BE2C (cell line): Measurements from ENCODE around the gene IDI2.

ENCODE experiments used
- DNase-seq: peaks from one replicate; pipeline ENCODE4 v3.0.0-alpha.2; 2020
- H3K27me3 ChIP-seq: fragments of 250-450 bp; sonication (Bioruptor Pico); 2 replicates; pipeline ENCODE4 v1.5.1; 2020; ENCODE audit warnings: mild to moderate bottlenecking
- H3K36me3 ChIP-seq: fragments of 250-450 bp; sonication (Bioruptor Pico); 2 replicates; pipeline ENCODE4 v1.5.1; 2020; ENCODE audit warnings: mild to moderate bottlenecking
- H3K4me1 ChIP-seq: fragments of 250-450 bp; sonication (Bioruptor Pico); 2 replicates; pipeline ENCODE4 v1.5.1; 2020
- H3K4me3 ChIP-seq: 2 replicates; pipeline ENCODE4 v1.5.1; 2011; ENCODE audit warnings: low read depth, low read length
- H3K9me3 ChIP-seq: fragments of 250-450 bp; sonication (Bioruptor Pico); 2 replicates; pipeline ENCODE4 v1.5.1; 2020
- CTCF ChIP-seq: IDR thresholded peaks from 2 replicates; pipeline ENCODE4 v1.5.1; 2012; ENCODE audit warnings: mild to moderate bottlenecking, low read depth, low read length

Gene IDI2

GRCh38 chr10:978826-979421, 46.7 kb downstream of the IDI2 start:
- DNase-seq = no peak
- no peaks in the 10 kb centered on the region for H3K27me3 ChIP-seq
- no peaks in the 10 kb centered on the region for H3K36me3 ChIP-seq
- H3K4me1 ChIP-seq = no peaks in the 10 kb centered on the region
- H3K9me3 ChIP-seq = no peaks in the 10 kb centered on the region; the same call in none of the 2 replicates
- no peak for TF ChIP-seq CTCF
- no peak overlapping the region for H3K4me3 ChIP-seq

- Histone ChIP-seq H3K4me3 (no peak overlapping the region), H3K4me1 (no peaks in the 10 kb centered on the region), H3K36me3 (no peaks in the 10 kb centered on the region), H3K27me3 (no peaks in the 10 kb centered on the region), H3K9me3 (no peaks in the 10 kb centered on the region; the same call in none of the 2 replicates)
- DNase-seq = no peak
- no peak for TF ChIP-seq CTCF
Measured at GRCh38 chr10:976316-976715, 49.3 kb downstream of the IDI2 start.

GRCh38 chr10:974785-975074, 50.9 kb downstream of the IDI2 start:
- no peaks in the 10 kb centered on the region; the same call in 1 of the 2 replicates for H3K9me3 ChIP-seq
- TF ChIP-seq CTCF = no peak
- H3K27me3 ChIP-seq = no peaks in the 10 kb centered on the region
- H3K36me3 ChIP-seq = no peaks in the 10 kb centered on the region
- DNase-seq = no peak
- peaks cover 4% of the 10 kb centered on the region for H3K4me1 ChIP-seq
- no peak overlapping the region for H3K4me3 ChIP-seq

- H3K27me3 ChIP-seq = no peaks in the 10 kb centered on the region
- H3K9me3 ChIP-seq = no peaks in the 10 kb centered on the region; the same call in 1 of the 2 replicates
- no peak overlapping the region for H3K4me3 ChIP-seq
- peaks cover 4% of the 10 kb centered on the region for H3K4me1 ChIP-seq
- no peak for DNase-seq
- H3K36me3 ChIP-seq = no peaks in the 10 kb centered on the region
- TF ChIP-seq CTCF = no peak
Measured at GRCh38 chr10:974038-974784, 51.4 kb downstream of the IDI2 start.

- no peak for TF ChIP-seq CTCF
- H3K36me3 ChIP-seq = no peaks in the 10 kb centered on the region
- H3K4me1 ChIP-seq = peaks cover 4% of the 10 kb centered on the region
- no peaks in the 10 kb centered on the region for H3K9me3 ChIP-seq
- H3K4me3 ChIP-seq = no peak overlapping the region
- H3K27me3 ChIP-seq = no peaks in the 10 kb centered on the region
- no peak for DNase-seq
Measured at GRCh38 chr10:972763-973162, 52.9 kb downstream of the IDI2 start.

- Histone ChIP-seq H3K4me3 (no peak overlapping the region), H3K36me3 (no peaks in the 10 kb centered on the region), H3K27me3 (no peaks in the 10 kb centered on the region), H3K9me3 (no peaks in the 10 kb centered on the region), H3K4me1 (peaks cover 4% of the 10 kb centered on the region)
- no peak for TF ChIP-seq CTCF
- no peak for DNase-seq
Measured at GRCh38 chr10:971613-972012, 54.0 kb downstream of the IDI2 start.
